HCT116 (cell line): ENCODE data around the gene KAZN. TPM values are rescaled to one million over a fixed set of nuclear protein-coding genes. Genes with fewer than 3 reads are reported as not detected.

ENCODE experiments used
- ATAC-seq: fragments of 200-7000 bp; cut with Tn5 transposase; 2 replicates; pipeline ENCODE4 v1.9.1; 2020; ENCODE audit warnings: mild to moderate bottlenecking, moderate library complexity
- BruUV-seq: library from RNA; stranded (reverse); fragments of 400-500 nt; replicated peaks from 2 replicates; lab custom pipeline; 2021; lab: Mats Ljungman, UMichigan
- CTCF ChIA-PET: fragments of 300-600 bp; sonication (Branson Sonifier 250); formaldehyde crosslinking; loops from one replicate; lab custom pipeline; 2021; ENCODE audit warnings: antibody characterized with exemption; lab: Charles Lee
- POLR2A ChIA-PET: fragments of 300-600, 350-600 bp; sonication (Branson Sonifier 250); formaldehyde crosslinking; loops from one replicate; lab custom pipeline; 2021; ENCODE audit warnings: antibody characterized with exemption; lab: Charles Lee
- RAD21 ChIA-PET, 2 experiments: fragments of 300-600 bp; sonication (Branson Sonifier 250); formaldehyde crosslinking; loops; one replicate each; lab custom pipeline; 2023; ENCODE audit warnings: low total read pairs in 2 of 2; ENCODE audit not compliant: uncharacterized antibody in 2 of 2, unreplicated experiment in 2 of 2, low non-redundant PET in 1 of 2; lab: Charles Lee
- DNase-seq: peaks from one replicate; pipeline ENCODE4 v3.0.0-alpha.2; 2010; ENCODE audit warnings: low read depth, low spot score
- H2AFZ ChIP-seq: fragments of 200-600 bp; shearing (Covaris generic), sonication (generic); 2 replicates; pipeline ENCODE4 v1.6.1; 2017; ENCODE audit warnings: low read depth, mixed run types, mixed read lengths, antibody characterized with exemption, low read length; ENCODE audit not compliant: poor library complexity, severe bottlenecking
- H3K27ac ChIP-seq: 2 replicates; pipeline ENCODE4 v1.5.1; 2012; ENCODE audit warnings: low read depth, low read length
- H3K27me3 ChIP-seq: fragments of 200-600 bp; sonication (generic); 2 replicates; pipeline ENCODE4 v1.6.1; 2016; ENCODE audit warnings: mixed run types, low read length, mixed read lengths; ENCODE audit not compliant: insufficient read depth
- H3K36me3 ChIP-seq, 2 experiments: fragments of 200-500 bp in 1 of 2; fragments of 200-600 bp in 1 of 2; sonication (Bioruptor generic) in 1 of 2; sonication (generic) in 1 of 2; 2 replicates each; pipeline versions ENCODE4 v1.5.1 to v1.6.1; 2014 to 2016; ENCODE audit warnings: low read length in 2 of 2, inconsistent platforms in 1 of 2, mixed read lengths in 1 of 2, mixed run types in 1 of 2; ENCODE audit not compliant: insufficient read depth in 2 of 2, control insufficient read depth in 1 of 2
- H3K4me1 ChIP-seq, 2 experiments: fragments of 200-600 bp in 1 of 2; sonication (generic) in 1 of 2; 2 replicates each; pipeline versions ENCODE4 v1.5.1 to v1.6.1; 2012 to 2017; ENCODE audit warnings: low read length in 2 of 2, inconsistent platforms in 1 of 2, mild to moderate bottlenecking in 1 of 2, mixed read lengths in 1 of 2, mixed run types in 1 of 2, moderate library complexity in 1 of 2; ENCODE audit not compliant: insufficient read depth in 2 of 2, control insufficient read depth in 1 of 2
- H3K4me2 ChIP-seq: fragments of 200-600 bp; sonication (generic); 2 replicates; pipeline ENCODE4 v1.6.1; 2017; ENCODE audit warnings: mixed run types, low read length, mixed read lengths
- H3K4me3 ChIP-seq, 2 experiments: fragments of 200-600 bp in 1 of 2; sonication (generic) in 1 of 2; replicated peaks in 1 of 2; 2 replicates each; pipeline ENCODE4 v1.5.1; 2011 to 2016; ENCODE audit warnings: low read length in 2 of 2, control low read depth in 1 of 2, low read depth in 1 of 2, mild to moderate bottlenecking in 1 of 2, mixed read lengths in 1 of 2, mixed run types in 1 of 2
- H3K79me2 ChIP-seq: fragments of 200-600 bp; sonication (generic); 2 replicates; pipeline ENCODE4 v1.6.1; 2017; ENCODE audit warnings: mild to moderate bottlenecking, mixed run types, low read length, moderate library complexity, mixed read lengths; ENCODE audit not compliant: insufficient read depth
- H3K9ac ChIP-seq: fragments of 200-600 bp; sonication (generic); 2 replicates; pipeline ENCODE4 v1.6.1; 2016; ENCODE audit warnings: low read length, mixed read lengths
- H3K9me2 ChIP-seq: fragments of 200-600 bp; sonication (generic), shearing (Covaris generic); 2 replicates; pipeline ENCODE4 v1.6.1; 2017; ENCODE audit warnings: mixed run types, mild to moderate bottlenecking, moderate library complexity; ENCODE audit not compliant: insufficient read depth
- H3K9me3 ChIP-seq, 2 experiments: fragments of 200-500 bp in 1 of 2; fragments of 200-600 bp in 1 of 2; sonication (Bioruptor generic) in 1 of 2; sonication (generic) in 1 of 2; 2 replicates each; pipeline ENCODE4 v1.6.1; 2014 to 2017; ENCODE audit warnings: low read length in 2 of 2, mixed read lengths in 2 of 2, inconsistent platforms in 1 of 2, low read depth in 1 of 2, mild to moderate bottlenecking in 1 of 2, mixed run types in 1 of 2, moderate library complexity in 1 of 2; ENCODE audit not compliant: control insufficient read depth in 1 of 2, insufficient read depth in 1 of 2
- H4K20me1 ChIP-seq: fragments of 200-600 bp; sonication (generic), shearing (Covaris generic); 2 replicates; pipeline ENCODE4 v1.6.1; 2017; ENCODE audit warnings: mixed run types, mild to moderate bottlenecking, moderate library complexity; ENCODE audit not compliant: insufficient read depth
- CEBPB ChIP-seq: IDR thresholded peaks from 2 replicates; pipeline ENCODE4 v1.6.1; 2012; ENCODE audit warnings: low read depth
- EGR1 ChIP-seq: IDR thresholded peaks from 2 replicates; pipeline ENCODE4 v1.6.1; 2012; ENCODE audit warnings: low read depth
- EZH2 ChIP-seq: fragments of 200-600 bp; sonication (generic); IDR thresholded peaks from 2 replicates; pipeline ENCODE4 v1.6.1; 2017; ENCODE audit warnings: antibody characterized with exemption, mixed run types
- POLR2A ChIP-seq: IDR thresholded peaks from 2 replicates; pipeline ENCODE4 v1.7.0; 2011; ENCODE audit warnings: borderline replicate concordance; ENCODE audit not compliant: insufficient read depth, insufficient read length; ENCODE audit errors: extremely low read depth
- POLR2AphosphoS5 ChIP-seq: IDR thresholded peaks from 2 replicates; pipeline ENCODE4 v1.6.1; 2011; ENCODE audit warnings: mild to moderate bottlenecking, low read depth, low read length, moderate library complexity
- RAD21 ChIP-seq: IDR thresholded peaks from 2 replicates; pipeline ENCODE4 v1.6.1; 2012; ENCODE audit warnings: low read depth, mild to moderate bottlenecking
- SIN3A ChIP-seq: IDR thresholded peaks from 2 replicates; pipeline ENCODE4 v1.6.1; 2012; ENCODE audit warnings: low read depth
- SRF ChIP-seq: IDR thresholded peaks from 2 replicates; pipeline ENCODE4 v1.6.1; 2012; ENCODE audit warnings: low read depth
- TCF7L2 ChIP-seq: IDR thresholded peaks from 2 replicates; pipeline ENCODE4 v1.7.0; 2011; ENCODE audit warnings: borderline replicate concordance, inconsistent platforms; ENCODE audit not compliant: insufficient read depth, insufficient read length; ENCODE audit errors: extremely low read depth
- ZFX ChIP-seq: fragments of 450-650 bp; IDR thresholded peaks from 2 replicates; pipeline ENCODE4 v1.6.1; 2017
- intact Hi-C: fragments of 100-400 bp; cut with micrococcal nuclease; formaldehyde crosslinking; loops from 2 replicates; pipeline ENCODE4 v1.10.0; 2022
- total RNA-seq: library from RNA; stranded (reverse); gene quantifications from one replicate; pipeline ENCODE4 v1.2.1, GENCODE V29; 2021; ENCODE audit not compliant: unreplicated experiment
- TF ChIP-seq, protein P1 (sequence below): IDR thresholded peaks from 2 replicates; pipeline ENCODE4 v1.6.1; 2012; ENCODE audit warnings: low read depth
- TF ChIP-seq, protein P2 (sequence below): IDR thresholded peaks from 2 replicates; pipeline ENCODE4 v1.6.1; 2012
- TF ChIP-seq, protein P3 (sequence below), 3 experiments: fragments of 200-600 bp in 1 of 3; sonication (generic) in 1 of 3; IDR thresholded peaks in 2 of 3; conservative IDR thresholded peaks in 1 of 3; 2 replicates each; pipeline ENCODE4 v1.5.1; 2012 to 2017; ENCODE audit warnings: low read depth in 2 of 3, low read length in 2 of 3, antibody characterized with exemption in 1 of 3, borderline replicate concordance in 1 of 3, control low read depth in 1 of 3, mild to moderate bottlenecking in 1 of 3, mixed read lengths in 1 of 3, mixed run types in 1 of 3, moderate library complexity in 1 of 3; ENCODE audit not compliant: insufficient read depth in 1 of 3

Gene KAZN
- total RNA-seq, 1 experiment from 2014 or later: 13.4 TPM

DNA sequence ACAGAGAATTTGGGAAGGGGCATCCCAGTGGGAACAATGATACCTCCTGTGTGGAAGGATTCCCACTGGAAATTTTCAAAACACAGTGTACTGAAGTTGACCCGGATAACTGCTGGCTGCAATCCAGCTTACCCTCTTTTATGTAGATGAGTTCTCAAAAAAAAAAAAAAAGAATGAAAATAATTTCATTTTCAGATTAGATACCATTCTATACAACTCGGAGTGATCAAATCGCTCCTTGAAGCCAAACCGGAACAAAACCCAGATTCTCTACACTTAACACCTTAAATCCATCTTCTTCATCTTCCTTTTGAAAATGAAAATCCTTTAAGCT, 69.1 kb downstream of the KAZN start:
- DNase-seq (no peak), ATAC-seq (no peak)
- Histone ChIP-seq H2AFZ (no peak overlapping the region), H3K4me1 (no peaks in the 10 kb centered on the region), H3K9ac (no peak overlapping the region), H3K27ac (no peak overlapping the region), H3K4me3 (no peak overlapping the region), H3K9me3 (no peaks in the 10 kb centered on the region), H3K9me2 (no peaks in the 10 kb centered on the region), H3K79me2 (no peaks in the 10 kb centered on the region), H3K36me3 (no peaks in the 10 kb centered on the region), H4K20me1 (no peaks in the 10 kb centered on the region), H3K27me3 (peaks cover 45% of the 10 kb centered on the region), H3K4me2 (no peak overlapping the region)
- no TSS peak for BruUV-seq
- ChIA-PET RAD21 (no interaction called here), CTCF (no interaction called here), POLR2A (no interaction called here)
- TF ChIP-seq TCF7L2 (no peak), CEBPB (no peak), ZFX (no peak), RAD21 (no peak), SRF (no peak), SIN3A (no peak)
- TF ChIP-seq, protein P1, sequence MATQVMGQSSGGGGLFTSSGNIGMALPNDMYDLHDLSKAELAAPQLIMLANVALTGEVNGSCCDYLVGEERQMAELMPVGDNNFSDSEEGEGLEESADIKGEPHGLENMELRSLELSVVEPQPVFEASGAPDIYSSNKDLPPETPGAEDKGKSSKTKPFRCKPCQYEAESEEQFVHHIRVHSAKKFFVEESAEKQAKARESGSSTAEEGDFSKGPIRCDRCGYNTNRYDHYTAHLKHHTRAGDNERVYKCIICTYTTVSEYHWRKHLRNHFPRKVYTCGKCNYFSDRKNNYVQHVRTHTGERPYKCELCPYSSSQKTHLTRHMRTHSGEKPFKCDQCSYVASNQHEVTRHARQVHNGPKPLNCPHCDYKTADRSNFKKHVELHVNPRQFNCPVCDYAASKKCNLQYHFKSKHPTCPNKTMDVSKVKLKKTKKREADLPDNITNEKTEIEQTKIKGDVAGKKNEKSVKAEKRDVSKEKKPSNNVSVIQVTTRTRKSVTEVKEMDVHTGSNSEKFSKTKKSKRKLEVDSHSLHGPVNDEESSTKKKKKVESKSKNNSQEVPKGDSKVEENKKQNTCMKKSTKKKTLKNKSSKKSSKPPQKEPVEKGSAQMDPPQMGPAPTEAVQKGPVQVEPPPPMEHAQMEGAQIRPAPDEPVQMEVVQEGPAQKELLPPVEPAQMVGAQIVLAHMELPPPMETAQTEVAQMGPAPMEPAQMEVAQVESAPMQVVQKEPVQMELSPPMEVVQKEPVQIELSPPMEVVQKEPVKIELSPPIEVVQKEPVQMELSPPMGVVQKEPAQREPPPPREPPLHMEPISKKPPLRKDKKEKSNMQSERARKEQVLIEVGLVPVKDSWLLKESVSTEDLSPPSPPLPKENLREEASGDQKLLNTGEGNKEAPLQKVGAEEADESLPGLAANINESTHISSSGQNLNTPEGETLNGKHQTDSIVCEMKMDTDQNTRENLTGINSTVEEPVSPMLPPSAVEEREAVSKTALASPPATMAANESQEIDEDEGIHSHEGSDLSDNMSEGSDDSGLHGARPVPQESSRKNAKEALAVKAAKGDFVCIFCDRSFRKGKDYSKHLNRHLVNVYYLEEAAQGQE: no peak
- intact Hi-C loops: no loop called here

DNA sequence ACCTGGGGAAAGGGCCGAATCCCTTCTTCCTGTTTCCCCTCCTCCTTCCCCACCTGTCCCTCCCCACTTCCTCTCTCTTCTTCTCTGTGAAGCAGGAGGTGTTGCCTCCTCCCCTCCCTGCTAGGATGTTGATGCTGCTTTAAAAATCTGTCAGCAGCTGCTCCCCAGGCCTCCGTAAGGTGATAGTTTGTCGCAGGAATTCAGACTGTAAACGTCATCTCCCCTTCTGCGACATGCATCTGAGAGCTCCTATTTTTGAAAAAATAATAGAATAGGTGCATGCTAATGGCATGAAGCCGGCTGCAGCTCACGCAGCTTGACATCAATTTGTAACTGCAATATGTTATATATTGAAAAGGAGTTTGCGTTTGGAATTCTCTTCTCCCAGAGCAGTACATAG, 70.1 kb downstream of the KAZN start:
- CTCF ChIA-PET: no interaction called here
- no TSS peak for BruUV-seq
- TF ChIP-seq POLR2AphosphoS5: no peak
- TF ChIP-seq CEBPB: no peak
- TF ChIP-seq, protein P2, sequence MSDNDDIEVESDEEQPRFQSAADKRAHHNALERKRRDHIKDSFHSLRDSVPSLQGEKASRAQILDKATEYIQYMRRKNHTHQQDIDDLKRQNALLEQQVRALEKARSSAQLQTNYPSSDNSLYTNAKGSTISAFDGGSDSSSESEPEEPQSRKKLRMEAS: no peak
- TF ChIP-seq EZH2: no peak
- no peak for TF ChIP-seq POLR2A
- no peak for TF ChIP-seq SIN3A
- TF ChIP-seq EGR1: no peak
- TF ChIP-seq, protein P3, sequence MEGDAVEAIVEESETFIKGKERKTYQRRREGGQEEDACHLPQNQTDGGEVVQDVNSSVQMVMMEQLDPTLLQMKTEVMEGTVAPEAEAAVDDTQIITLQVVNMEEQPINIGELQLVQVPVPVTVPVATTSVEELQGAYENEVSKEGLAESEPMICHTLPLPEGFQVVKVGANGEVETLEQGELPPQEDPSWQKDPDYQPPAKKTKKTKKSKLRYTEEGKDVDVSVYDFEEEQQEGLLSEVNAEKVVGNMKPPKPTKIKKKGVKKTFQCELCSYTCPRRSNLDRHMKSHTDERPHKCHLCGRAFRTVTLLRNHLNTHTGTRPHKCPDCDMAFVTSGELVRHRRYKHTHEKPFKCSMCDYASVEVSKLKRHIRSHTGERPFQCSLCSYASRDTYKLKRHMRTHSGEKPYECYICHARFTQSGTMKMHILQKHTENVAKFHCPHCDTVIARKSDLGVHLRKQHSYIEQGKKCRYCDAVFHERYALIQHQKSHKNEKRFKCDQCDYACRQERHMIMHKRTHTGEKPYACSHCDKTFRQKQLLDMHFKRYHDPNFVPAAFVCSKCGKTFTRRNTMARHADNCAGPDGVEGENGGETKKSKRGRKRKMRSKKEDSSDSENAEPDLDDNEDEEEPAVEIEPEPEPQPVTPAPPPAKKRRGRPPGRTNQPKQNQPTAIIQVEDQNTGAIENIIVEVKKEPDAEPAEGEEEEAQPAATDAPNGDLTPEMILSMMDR (IDR thresholded peaks at IDR 0.05 in 2 of 3, conservative IDR thresholded peaks at IDR 0.05 in 1 of 3; ENCODE audit: borderline replicate concordance in 1 of 3, insufficient read depth in 1 of 3, low read depth in 2 of 3, low read length in 2 of 3): no peak

More for the DNA sequence above, 70.1 kb downstream of the KAZN start:
- H3K27me3 ChIP-seq: peaks cover 49% of the 10 kb centered on the region
- no peak overlapping the region for H3K4me3 ChIP-seq
- H3K36me3 ChIP-seq: no peaks in the 10 kb centered on the region
- no peaks in the 10 kb centered on the region for H3K9me3 ChIP-seq
- no peak overlapping the region for H3K4me2 ChIP-seq
- no peak overlapping the region for H3K27ac ChIP-seq
- no peaks in the 10 kb centered on the region for H3K79me2 ChIP-seq
- POLR2A ChIA-PET: no interaction called here
- no peak overlapping the region for H3K9ac ChIP-seq
- RAD21 ChIA-PET: no interaction called here
- DNase-seq (no peak), ATAC-seq (no peak)
- H4K20me1 ChIP-seq: no peaks in the 10 kb centered on the region
- intact Hi-C loops: no loop called here
- H2AFZ ChIP-seq: no peak overlapping the region
- no peaks in the 10 kb centered on the region for H3K4me1 ChIP-seq
- H3K9me2 ChIP-seq: no peaks in the 10 kb centered on the region
